ENCODE data around the gene SCRT2. TPM values are rescaled to one million over a fixed set of nuclear protein-coding genes. Genes with fewer than 3 reads are reported as not detected.
A peak's percentile ranks its signal among the peaks of the same experiment; 100 is the strongest.

Gene SCRT2
- total RNA-seq, 4 donors from 2014 or later, result not detected

DNA sequence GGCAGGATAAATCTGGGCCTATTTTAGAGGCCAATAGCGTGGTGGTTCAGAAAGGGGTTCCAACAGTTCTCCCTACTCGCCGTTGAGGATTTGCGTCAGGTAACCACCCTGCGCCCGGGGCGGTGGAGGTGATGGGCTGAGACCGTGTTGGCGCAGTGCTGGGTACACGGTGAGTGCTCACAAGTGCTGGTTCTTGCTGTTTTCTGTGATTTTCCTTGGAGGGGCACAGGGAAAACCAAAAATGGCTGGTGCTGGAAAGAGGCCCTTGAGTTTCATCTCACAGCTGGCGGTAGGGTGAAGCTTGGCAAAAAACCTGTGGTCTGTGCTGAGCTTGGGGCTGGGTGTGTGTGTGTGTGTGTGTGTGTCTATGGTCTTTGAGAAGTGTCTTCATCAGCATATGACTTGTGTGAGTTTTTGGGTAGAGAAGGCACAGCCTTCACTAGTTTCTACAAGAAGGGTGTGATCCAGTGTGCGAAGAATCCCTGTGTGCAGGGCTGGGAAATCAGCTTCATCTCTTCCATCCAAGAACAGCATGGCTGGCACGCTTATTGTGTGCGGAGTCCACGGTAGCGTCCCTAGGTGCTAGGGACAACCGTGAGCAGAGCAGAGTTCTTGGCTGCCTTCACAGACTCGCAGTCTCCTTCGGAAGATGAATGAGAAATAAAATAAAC, 35.3 kb upstream of the SCRT2 start:
- 65% methylated on average over 19 of the region's 19 CpGs for WGBS
- DNase-seq (ENCODE audit: low spot score in 2 of 2), result peak in 1 of 2 donors; percentile 4
- Histone ChIP-seq H3K27me3 (peaks cover 62% of the 10 kb centered on the region), H3K4me1 (peaks cover 11% of the 10 kb centered on the region), H3K27ac (no peak overlapping the region), H3K4me3 (no peak overlapping the region), H3K36me3 (no peaks in the 10 kb centered on the region), H3K9me3 (peaks cover 6% of the 10 kb centered on the region)
- TF ChIP-seq, protein P1, sequence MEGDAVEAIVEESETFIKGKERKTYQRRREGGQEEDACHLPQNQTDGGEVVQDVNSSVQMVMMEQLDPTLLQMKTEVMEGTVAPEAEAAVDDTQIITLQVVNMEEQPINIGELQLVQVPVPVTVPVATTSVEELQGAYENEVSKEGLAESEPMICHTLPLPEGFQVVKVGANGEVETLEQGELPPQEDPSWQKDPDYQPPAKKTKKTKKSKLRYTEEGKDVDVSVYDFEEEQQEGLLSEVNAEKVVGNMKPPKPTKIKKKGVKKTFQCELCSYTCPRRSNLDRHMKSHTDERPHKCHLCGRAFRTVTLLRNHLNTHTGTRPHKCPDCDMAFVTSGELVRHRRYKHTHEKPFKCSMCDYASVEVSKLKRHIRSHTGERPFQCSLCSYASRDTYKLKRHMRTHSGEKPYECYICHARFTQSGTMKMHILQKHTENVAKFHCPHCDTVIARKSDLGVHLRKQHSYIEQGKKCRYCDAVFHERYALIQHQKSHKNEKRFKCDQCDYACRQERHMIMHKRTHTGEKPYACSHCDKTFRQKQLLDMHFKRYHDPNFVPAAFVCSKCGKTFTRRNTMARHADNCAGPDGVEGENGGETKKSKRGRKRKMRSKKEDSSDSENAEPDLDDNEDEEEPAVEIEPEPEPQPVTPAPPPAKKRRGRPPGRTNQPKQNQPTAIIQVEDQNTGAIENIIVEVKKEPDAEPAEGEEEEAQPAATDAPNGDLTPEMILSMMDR (IDR thresholded peaks at IDR 0.05), result no peak
- TF ChIP-seq POLR2A (IDR thresholded peaks at IDR 0.05) (no peak), POLR2AphosphoS5 (IDR thresholded peaks at IDR 0.05) (no peak), EP300 (IDR thresholded peaks at IDR 0.05) (no peak)

DNA sequence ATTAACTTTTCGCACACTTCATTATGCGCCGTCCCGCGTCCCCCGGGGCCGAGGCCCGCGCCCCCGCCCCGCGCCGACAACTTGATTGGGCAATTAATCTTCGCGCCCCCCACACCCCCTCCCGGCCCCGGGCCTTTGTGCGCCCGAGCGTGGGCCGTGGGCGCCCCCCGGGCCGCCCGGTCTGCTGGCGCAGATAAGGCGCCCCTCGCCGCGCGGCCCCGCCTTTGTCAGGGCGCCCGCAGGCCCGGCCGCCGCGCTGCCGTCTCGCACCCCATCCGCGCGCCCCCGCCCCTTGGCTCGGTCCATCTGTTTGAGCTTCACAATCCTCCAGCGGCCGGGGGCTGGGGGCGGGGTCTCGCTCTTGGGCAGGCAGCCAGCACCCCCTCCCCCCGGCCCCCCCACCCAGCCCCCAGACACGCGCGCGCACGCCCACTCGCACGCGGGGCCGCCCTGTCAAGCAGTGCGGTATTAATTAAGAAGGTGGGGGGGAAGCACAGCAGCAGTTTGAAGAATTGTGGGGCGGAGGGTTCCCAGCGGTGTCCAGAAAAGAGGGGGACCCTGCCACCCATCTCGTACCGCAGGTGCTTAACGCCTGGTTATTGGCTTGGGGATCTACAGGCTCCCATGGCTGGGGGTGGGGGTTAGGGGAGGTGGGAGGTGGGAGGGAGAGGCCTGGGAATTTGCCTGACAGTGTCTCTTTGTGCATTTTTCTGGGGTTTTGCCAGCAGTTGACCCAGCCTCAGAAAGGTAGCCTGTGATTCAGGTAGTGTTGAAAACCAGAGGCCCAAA, 34.6 kb upstream of the SCRT2 start:
- H3K27me3 ChIP-seq, result peaks cover 58% of the 10 kb centered on the region
- peak in 1 of 2 donors; percentile 76 for DNase-seq (ENCODE audit: low spot score in 2 of 2)
- no peak overlapping the region for H3K27ac ChIP-seq

DNA sequence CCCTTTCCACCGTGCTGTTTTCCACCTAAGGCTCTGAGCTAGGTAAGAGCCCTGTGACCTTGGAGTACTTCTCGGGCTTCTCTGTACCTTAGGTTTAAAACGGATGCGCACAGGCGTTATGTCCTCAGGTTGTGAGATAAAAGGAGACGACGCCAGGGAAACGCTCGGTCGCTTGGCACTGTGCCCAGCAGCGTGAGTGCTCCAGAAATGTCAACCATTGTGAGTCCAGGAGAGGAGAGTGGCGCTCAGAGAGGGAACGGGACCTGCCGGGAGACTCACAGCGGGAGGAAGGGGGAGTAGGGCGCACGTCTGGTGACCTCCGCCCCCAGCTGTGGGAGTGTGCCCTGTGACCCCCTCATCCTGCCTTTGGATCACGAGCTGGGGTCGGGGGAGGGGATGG, 33.8 kb upstream of the SCRT2 start:
- peaks cover 11% of the 10 kb centered on the region for H3K4me1 ChIP-seq
- TF ChIP-seq EP300 (IDR thresholded peaks at IDR 0.05) (no peak), POLR2A (IDR thresholded peaks at IDR 0.05) (no peak), POLR2AphosphoS5 (IDR thresholded peaks at IDR 0.05) (no peak)
- TF ChIP-seq, protein P1 (IDR thresholded peaks at IDR 0.05), result no peak
- no peaks in the 10 kb centered on the region for H3K36me3 ChIP-seq
- peak overlapping the region; percentile 34 for H3K4me3 ChIP-seq
- H3K9me3 ChIP-seq, result peaks cover 6% of the 10 kb centered on the region
- H3K27ac ChIP-seq, result no peak overlapping the region
- H3K27me3 ChIP-seq, result peaks cover 62% of the 10 kb centered on the region
- WGBS, result 7% methylated on average over 17 of the region's 20 CpGs
- peak in 1 of 2 donors; percentile 68 for DNase-seq (ENCODE audit: low spot score in 2 of 2)

More for the DNA sequence above, 34.6 kb upstream of the SCRT2 start:
- Histone ChIP-seq H3K4me3 (peak overlapping the region; percentile 34), H3K9me3 (peaks cover 6% of the 10 kb centered on the region), H3K36me3 (no peaks in the 10 kb centered on the region), H3K4me1 (peaks cover 11% of the 10 kb centered on the region)
- no peak for TF ChIP-seq POLR2AphosphoS5 (IDR thresholded peaks at IDR 0.05)
- TF ChIP-seq, protein P1 (IDR thresholded peaks at IDR 0.05), result no peak
- TF ChIP-seq EP300 (IDR thresholded peaks at IDR 0.05), result no peak
- TF ChIP-seq POLR2A (IDR thresholded peaks at IDR 0.05), result no peak
- WGBS, result no CpG with 5 or more reads among the region's 65 CpGs

DNA sequence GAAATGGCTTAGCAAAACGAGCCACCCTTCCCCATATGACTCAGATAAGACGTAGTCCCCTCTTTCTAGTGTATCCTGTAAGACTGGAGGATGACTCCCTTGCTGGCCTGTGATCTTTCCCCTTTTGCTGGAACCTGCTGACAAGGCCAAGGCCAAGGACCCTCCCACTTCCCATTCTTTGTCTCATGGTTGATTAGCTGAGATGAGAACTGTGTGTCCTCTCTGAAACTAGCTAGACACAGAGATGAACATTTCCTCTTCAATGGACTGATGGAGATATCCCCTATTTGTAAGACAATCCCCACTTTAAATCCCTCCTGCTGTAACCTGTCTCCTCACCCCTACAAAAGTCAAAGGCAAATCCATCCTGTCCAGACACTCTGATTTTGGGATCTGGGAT, 33.4 kb upstream of the SCRT2 start:
- peak in 1 of 2 donors; percentile 29 for DNase-seq (ENCODE audit: low spot score in 2 of 2)
- Histone ChIP-seq H3K4me3 (no peak overlapping the region), H3K9me3 (peaks cover 1% of the 10 kb centered on the region), H3K27ac (no peak overlapping the region), H3K27me3 (peaks cover 67% of the 10 kb centered on the region), H3K36me3 (no peaks in the 10 kb centered on the region), H3K4me1 (peaks cover 11% of the 10 kb centered on the region)
- TF ChIP-seq POLR2A (IDR thresholded peaks at IDR 0.05) (no peak), POLR2AphosphoS5 (IDR thresholded peaks at IDR 0.05) (no peak), EP300 (IDR thresholded peaks at IDR 0.05) (no peak)
- TF ChIP-seq, protein P1 (IDR thresholded peaks at IDR 0.05), result no peak
- 88% methylated on average over 2 of the region's 2 CpGs for WGBS
